ENCODE results near the gene ADGRV1. TPM values are rescaled to one million over a fixed set of nuclear protein-coding genes. Genes with fewer than 3 reads are reported as not detected.

ADGRV1 gene
- total RNA-seq, 4 donors from 2014 or later = 0.25 to 0.60 (median 0.56) TPM; not detected in 1

DNA sequence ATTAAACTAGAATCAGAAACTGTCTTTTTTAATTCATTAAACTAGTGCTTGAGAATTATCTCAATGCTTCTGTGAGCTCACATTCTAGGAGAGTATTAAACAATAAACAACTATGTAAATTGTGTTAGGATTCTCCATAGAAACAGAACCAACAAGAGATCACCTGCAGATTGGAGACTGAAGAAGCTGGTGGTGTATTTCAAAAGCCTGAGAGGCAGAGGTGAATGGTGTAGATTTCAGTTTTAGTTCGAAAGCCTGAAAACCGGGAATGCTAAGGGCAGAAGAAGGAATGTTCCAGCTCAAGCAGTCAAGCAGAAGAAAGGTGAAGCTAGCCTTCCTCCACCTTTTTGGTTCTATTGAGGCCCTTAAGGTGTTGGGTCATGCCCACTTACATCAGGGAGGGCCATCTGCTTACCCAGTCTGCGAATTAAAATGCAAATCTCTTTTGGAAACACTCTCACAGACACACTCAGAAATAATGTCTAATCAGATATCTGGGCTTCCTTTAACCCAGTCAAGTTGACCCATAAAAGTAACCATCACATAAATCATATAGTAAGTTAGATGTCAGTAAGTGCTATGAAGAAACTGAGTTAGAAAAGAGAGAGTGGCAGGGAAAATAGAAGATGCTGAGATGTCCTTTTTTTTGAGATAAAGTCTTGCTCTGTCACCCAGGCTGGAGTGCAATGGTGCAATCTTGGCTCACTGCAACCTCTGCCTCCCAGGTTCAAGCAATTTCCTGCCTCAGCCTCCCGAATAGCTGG, 533.1 kb downstream of the ADGRV1 start:
- no peak for DNase-seq (ENCODE audit: low spot score)
- ATAC-seq (ENCODE audit: low FRiP score) = no peak
- TF ChIP-seq, protein P1, sequence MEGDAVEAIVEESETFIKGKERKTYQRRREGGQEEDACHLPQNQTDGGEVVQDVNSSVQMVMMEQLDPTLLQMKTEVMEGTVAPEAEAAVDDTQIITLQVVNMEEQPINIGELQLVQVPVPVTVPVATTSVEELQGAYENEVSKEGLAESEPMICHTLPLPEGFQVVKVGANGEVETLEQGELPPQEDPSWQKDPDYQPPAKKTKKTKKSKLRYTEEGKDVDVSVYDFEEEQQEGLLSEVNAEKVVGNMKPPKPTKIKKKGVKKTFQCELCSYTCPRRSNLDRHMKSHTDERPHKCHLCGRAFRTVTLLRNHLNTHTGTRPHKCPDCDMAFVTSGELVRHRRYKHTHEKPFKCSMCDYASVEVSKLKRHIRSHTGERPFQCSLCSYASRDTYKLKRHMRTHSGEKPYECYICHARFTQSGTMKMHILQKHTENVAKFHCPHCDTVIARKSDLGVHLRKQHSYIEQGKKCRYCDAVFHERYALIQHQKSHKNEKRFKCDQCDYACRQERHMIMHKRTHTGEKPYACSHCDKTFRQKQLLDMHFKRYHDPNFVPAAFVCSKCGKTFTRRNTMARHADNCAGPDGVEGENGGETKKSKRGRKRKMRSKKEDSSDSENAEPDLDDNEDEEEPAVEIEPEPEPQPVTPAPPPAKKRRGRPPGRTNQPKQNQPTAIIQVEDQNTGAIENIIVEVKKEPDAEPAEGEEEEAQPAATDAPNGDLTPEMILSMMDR (IDR thresholded peaks at IDR 0.05) = no peak

DNA sequence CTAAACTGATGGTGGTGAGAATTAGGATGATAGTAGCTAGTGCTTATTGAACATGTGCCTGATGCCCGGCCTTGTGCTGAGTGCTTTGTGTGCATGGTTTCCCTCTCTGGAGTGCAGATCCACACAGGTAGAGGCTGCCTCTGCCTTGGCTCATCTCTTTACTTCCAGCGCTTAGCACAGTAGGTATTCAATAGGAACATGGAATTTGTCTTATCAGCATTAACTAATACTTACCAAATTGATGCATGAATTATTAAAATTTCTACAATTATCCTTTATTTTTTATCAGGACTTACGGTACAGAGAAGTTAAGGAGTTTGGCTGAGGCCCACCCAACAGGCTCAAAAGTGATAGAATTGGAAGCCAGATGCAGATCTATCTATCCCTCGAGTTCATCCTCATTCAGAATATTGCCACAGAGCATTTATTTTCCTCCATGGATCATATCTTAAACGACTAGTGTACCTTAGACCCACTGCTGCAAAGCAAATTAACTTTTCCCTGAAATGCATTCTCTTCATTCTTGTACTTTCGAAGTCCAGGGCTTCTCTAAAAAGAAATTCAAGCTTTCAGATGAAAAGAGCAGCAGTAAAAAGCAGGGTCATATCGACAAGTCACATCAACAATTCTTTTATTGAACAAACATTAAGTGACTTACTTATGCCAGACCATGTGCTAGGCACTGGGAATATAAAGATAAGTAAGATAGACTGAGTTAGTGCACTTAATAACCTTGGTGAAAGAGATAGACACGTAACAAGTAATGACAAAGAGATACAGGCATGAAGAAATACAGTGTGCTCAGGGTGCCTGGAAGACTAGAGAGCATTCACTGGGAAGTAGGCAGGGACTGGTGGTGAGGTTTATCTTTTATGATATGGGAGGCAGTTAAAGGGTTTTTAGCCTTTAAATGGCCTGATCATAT, 534.5 kb downstream of the ADGRV1 start:
- DNase-seq (ENCODE audit: low spot score) (no peak), ATAC-seq (ENCODE audit: low FRiP score) (no peak)
- TF ChIP-seq, protein P1 (IDR thresholded peaks at IDR 0.05) = no peak

DNA sequence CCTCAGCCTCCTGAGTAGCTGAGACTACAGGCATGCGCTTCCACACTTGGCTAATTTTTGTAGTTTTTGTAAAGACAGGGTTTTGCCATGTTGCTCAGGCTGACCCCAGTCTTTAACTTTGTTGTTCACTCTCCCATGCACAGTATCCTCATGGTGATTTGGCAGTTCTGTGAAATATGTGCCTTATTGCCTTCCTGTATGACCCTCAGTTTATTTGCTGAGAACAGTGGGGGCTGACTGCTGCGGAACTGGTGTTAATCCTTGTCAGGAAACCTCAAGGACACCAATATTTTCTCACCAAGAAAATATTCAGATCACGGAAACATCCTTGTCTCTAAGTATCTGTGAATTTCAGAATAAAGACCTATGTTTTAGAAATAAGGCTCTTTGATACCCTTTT, 536.7 kb downstream of the ADGRV1 start:
- TF ChIP-seq, protein P1 (IDR thresholded peaks at IDR 0.05) = no peak
- ATAC-seq (ENCODE audit: low FRiP score) (no peak), DNase-seq (ENCODE audit: low spot score) (no peak)

DNA sequence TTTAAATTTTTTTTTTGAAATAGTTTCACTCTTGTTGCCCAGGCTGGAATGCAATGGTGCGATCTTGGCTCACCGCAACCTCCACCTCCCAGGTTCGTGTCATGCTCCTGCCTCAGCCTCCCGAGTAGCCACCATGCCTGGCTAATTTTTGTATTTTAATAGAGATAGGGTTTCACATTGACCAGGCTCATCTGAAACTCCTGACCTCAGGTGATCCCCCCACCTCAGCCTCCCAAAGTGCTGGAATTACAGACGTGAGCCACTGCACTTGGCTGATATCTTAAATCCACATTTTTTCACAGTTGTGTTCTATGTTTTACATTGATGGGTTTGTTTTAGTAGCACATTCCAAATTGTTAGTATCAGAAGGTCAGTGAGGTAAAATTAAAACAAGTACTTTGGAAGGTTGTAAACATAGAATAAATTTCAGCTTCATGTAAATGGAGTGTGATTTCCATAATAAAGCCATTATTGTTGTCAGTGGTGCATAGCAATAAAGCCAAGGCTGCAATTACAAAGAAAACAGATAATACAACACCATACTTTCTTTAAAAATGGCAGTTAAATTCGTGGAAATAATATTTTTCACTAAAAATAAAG, 537.3 kb downstream of the ADGRV1 start:
- DNase-seq (ENCODE audit: low spot score) (no peak), ATAC-seq (ENCODE audit: low FRiP score) (no peak)
- TF ChIP-seq, protein P1 (IDR thresholded peaks at IDR 0.05) = no peak

DNA sequence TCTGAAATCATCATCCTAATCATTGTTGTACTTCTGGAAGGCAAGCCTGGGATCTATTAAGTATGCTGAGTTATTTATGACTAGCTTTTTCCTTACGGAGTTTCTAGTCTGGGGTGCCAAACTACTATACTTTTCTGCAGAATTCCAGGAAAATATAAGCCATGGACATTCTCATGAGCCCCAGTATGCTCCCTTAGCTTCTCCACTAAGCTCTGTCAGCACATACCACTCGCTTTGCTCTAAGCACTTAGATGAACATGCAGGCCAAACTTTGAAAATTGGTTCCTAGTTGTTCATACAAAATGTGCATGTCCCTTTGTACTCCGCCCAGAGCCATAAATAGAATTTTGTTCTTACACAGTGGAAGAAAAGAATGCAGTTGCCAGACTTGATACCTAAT, 539.9 kb downstream of the ADGRV1 start:
- TF ChIP-seq, protein P1 (IDR thresholded peaks at IDR 0.05) = no peak
- ATAC-seq (ENCODE audit: low FRiP score) = no peak
- no peak for DNase-seq (ENCODE audit: low spot score)

DNA sequence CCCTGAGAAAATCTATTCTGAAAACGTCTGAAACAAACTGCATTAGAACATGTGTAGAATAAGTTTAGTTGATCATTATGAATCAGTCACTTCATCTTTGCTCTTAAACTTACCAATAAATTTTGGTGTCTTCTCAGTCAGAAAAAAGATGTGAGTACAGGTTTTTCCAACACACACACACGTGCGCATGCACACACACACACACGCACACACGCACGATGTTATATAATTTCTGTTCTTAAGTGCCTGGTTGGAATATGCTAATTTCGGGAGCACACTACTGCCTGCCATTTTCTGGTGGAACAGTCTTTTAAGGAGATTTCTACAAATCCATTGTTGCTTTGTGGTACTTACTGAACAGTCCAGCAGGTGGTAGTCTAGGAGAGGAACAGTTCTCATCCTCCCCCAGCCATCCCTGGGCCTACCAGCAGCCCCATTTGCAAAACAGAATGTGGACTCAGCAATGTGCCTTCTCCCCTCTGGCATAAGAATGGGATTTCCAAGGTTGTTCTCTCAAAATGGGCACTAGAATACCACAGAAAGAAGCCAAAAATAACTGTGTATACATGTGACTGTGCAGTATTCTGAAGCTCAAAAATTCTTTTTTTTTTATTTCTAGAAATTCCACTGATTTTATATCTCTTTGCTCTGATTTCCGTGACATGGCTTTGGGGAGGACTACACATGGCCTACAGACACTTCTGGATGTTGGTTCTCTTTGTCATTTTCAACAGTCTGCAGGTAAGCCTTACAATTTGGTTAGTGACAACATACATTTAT, 543.2 kb downstream of the ADGRV1 start:
- DNase-seq (ENCODE audit: low spot score) = peak; percentile 55
- ATAC-seq (ENCODE audit: low FRiP score) = peak; percentile 97
- TF ChIP-seq, protein P1 (IDR thresholded peaks at IDR 0.05) = peak in 1 of 3 donors; percentile 47

All from omental fat pad (tissue), 4 donors.